ENCODE results near the gene AMER3. TPM values are rescaled to one million over a fixed set of nuclear protein-coding genes. Genes with fewer than 3 reads are reported as not detected.

Gene AMER3
- total and polyA plus RNA-seq, 10 of the 15 experiments (the other 5 are each of a cell fraction or from before 2014, with no cell fraction given): not detected

DNA sequence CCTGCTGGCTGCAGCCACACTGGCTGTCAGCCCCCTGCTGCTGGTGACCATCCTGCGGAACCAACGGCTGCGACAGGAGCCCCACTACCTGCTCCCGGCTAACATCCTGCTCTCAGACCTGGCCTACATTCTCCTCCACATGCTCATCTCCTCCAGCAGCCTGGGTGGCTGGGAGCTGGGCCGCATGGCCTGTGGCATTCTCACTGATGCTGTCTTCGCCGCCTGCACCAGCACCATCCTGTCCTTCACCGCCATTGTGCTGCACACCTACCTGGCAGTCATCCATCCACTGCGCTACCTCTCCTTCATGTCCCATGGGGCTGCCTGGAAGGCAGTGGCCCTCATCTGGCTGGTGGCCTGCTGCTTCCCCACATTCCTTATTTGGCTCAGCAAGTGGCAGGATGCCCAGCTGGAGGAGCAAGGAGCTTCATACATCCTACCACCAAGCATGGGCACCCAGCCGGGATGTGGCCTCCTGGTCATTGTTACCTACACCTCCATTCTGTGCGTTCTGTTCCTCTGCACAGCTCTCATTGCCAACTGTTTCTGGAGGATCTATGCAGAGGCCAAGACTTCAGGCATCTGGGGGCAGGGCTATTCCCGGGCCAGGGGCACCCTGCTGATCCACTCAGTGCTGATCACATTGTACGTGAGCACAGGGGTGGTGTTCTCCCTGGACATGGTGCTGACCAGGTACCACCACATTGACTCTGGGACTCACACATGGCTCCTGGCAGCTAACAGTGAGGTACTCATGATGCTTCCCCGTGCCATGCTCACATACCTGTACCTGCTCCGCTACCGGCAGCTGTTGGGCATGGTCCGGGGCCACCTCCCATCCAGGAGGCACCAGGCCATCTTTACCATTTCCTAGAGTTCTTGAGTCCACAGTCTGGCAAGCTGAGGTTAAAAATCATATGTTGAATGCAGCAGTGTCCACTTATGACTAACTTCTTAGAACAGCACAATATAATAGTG lies 25.7 kb upstream of the AMER3 start:
- CTCF ChIA-PET: no interaction called here
- intact Hi-C loops (cut with micrococcal nuclease; ENCODE audit: unreplicated experiment): no loop called here
- no peak overlapping the region for H2AFZ ChIP-seq (ENCODE audit: control insufficient read depth, low read depth, low read length)
- H3K4me2 ChIP-seq (ENCODE audit: control insufficient read depth, insufficient read depth): no peak overlapping the region
- no peaks in the 10 kb centered on the region for H4K20me1 ChIP-seq (ENCODE audit: control insufficient read depth, insufficient read depth)
- H3K9ac ChIP-seq (ENCODE audit: control insufficient read depth, insufficient read depth, low read length): no peak overlapping the region
- FAIRE-seq (no peak), ATAC-seq (no peak), DNase-seq (ENCODE audit: low read depth, low spot score) (no peak)
- 79% methylated on average over 17 of the region's 17 CpGs for WGBS (ENCODE audit: insufficient coverage, insufficient replicate concordance, low lambda C conversion rate, missing lambda C conversion rate)
- H3K27me3 ChIP-seq (replicated peaks in 1 of 2; ENCODE audit: control insufficient read depth in 2 of 2, insufficient read depth in 2 of 2, low read length in 1 of 2): no peaks in the 10 kb centered on the region
- RAD21 ChIA-PET (ENCODE audit: unreplicated experiment): no interaction called here
- no peak overlapping the region for H3K4me3 ChIP-seq
- H3K9me3 ChIP-seq (replicated peaks; ENCODE audit: control insufficient read depth, insufficient read depth, low read length): no peaks in the 10 kb centered on the region
- no peaks in the 10 kb centered on the region for H3K79me2 ChIP-seq (ENCODE audit: control insufficient read depth, insufficient read depth, low read length)
- no peak overlapping the region for H3K27ac ChIP-seq (ENCODE audit: control insufficient read depth, insufficient read depth)
- TF ChIP-seq, protein P1, sequence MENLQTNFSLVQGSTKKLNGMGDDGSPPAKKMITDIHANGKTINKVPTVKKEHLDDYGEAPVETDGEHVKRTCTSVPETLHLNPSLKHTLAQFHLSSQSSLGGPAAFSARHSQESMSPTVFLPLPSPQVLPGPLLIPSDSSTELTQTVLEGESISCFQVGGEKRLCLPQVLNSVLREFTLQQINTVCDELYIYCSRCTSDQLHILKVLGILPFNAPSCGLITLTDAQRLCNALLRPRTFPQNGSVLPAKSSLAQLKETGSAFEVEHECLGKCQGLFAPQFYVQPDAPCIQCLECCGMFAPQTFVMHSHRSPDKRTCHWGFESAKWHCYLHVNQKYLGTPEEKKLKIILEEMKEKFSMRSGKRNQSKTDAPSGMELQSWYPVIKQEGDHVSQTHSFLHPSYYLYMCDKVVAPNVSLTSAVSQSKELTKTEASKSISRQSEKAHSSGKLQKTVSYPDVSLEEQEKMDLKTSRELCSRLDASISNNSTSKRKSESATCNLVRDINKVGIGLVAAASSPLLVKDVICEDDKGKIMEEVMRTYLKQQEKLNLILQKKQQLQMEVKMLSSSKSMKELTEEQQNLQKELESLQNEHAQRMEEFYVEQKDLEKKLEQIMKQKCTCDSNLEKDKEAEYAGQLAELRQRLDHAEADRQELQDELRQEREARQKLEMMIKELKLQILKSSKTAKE (IDR thresholded peaks at IDR 0.05; ENCODE audit: low read depth, poor library complexity, severe bottlenecking): no peak
- TF ChIP-seq MTA2 (IDR thresholded peaks at IDR 0.05; ENCODE audit: low read depth): no peak
- TF ChIP-seq KLF5 (IDR thresholded peaks at IDR 0.05; ENCODE audit: partially characterized antibody): no peak
- TF ChIP-seq EGR1 (IDR thresholded peaks at IDR 0.05; ENCODE audit: borderline replicate concordance in 1 of 2, low read depth in 2 of 2, low read length in 2 of 2): no peak
- no peak for TF ChIP-seq CBX5 (IDR thresholded peaks at IDR 0.05; ENCODE audit: low read depth)
- no peak for TF ChIP-seq POLR2AphosphoS5 (IDR thresholded peaks at IDR 0.05; ENCODE audit: low read length)
- TF ChIP-seq, protein P2, sequence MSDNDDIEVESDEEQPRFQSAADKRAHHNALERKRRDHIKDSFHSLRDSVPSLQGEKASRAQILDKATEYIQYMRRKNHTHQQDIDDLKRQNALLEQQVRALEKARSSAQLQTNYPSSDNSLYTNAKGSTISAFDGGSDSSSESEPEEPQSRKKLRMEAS (IDR thresholded peaks at IDR 0.05; ENCODE audit: low read depth, low read length): no peak
- no peak for TF ChIP-seq IKZF1 (conservative IDR thresholded peaks at IDR 0.05)
- TF ChIP-seq TCF3 (IDR thresholded peaks at IDR 0.05; ENCODE audit: borderline replicate concordance, insufficient read depth, low read depth, low read length): no peak
- no peak for TF ChIP-seq ATF7 (IDR thresholded peaks at IDR 0.05; ENCODE audit: low read depth)
- no peak for TF ChIP-seq ETV6 (conservative IDR thresholded peaks at IDR 0.05 in 1 of 2, IDR thresholded peaks at IDR 0.05 in 1 of 2; ENCODE audit: borderline replicate concordance in 1 of 2, low read depth in 1 of 2)
- TF ChIP-seq STAT1 (conservative IDR thresholded peaks at IDR 0.05): no peak
- no peak for TF ChIP-seq RUNX3 (IDR thresholded peaks at IDR 0.05; ENCODE audit: low read length)
- no peak for TF ChIP-seq CEBPB (IDR thresholded peaks at IDR 0.05; ENCODE audit: borderline replicate concordance in 1 of 2, low read depth in 2 of 2, low read length in 2 of 2)
- TF ChIP-seq SREBF1 (IDR thresholded peaks at IDR 0.05; ENCODE audit: low read length): no peak
- no peak for TF ChIP-seq POU2F2 (IDR thresholded peaks at IDR 0.05; ENCODE audit: borderline replicate concordance, low read depth, low read length)
- TF ChIP-seq, protein P3, sequence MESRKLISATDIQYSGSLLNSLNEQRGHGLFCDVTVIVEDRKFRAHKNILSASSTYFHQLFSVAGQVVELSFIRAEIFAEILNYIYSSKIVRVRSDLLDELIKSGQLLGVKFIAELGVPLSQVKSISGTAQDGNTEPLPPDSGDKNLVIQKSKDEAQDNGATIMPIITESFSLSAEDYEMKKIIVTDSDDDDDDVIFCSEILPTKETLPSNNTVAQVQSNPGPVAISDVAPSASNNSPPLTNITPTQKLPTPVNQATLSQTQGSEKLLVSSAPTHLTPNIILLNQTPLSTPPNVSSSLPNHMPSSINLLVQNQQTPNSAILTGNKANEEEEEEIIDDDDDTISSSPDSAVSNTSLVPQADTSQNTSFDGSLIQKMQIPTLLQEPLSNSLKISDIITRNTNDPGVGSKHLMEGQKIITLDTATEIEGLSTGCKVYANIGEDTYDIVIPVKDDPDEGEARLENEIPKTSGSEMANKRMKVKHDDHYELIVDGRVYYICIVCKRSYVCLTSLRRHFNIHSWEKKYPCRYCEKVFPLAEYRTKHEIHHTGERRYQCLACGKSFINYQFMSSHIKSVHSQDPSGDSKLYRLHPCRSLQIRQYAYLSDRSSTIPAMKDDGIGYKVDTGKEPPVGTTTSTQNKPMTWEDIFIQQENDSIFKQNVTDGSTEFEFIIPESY (IDR thresholded peaks at IDR 0.05): no peak
- POLR2A ChIA-PET: no interaction called here
- in situ Hi-C loops (cut with MboI): no loop called here
- H3K36me3 ChIP-seq (ENCODE audit: control insufficient read depth in 2 of 2, insufficient read depth in 2 of 2, low read length in 1 of 2): no peaks in the 10 kb centered on the region
- H3K4me1 ChIP-seq (ENCODE audit: control insufficient read depth, insufficient read depth, low read length): peaks cover 9% of the 10 kb centered on the region
- SMC1A ChIA-PET (ENCODE audit: uncharacterized antibody, unreplicated experiment): no interaction called here
- no TSS peak for BruUV-seq (replicated peaks)
